Neural cell (in vitro differentiated cells): ENCODE data around the gene NPPA. TPM values are rescaled to one million over a fixed set of nuclear protein-coding genes. Genes with fewer than 3 reads are reported as not detected.

Experiments
- H2AFZ ChIP-seq: fragments of 200-600, 300-800 bp; sonication (generic), shearing (Covaris generic); 2 replicates; pipeline ENCODE4 v1.6.0; 2014; ENCODE audit warnings: low read depth, mild to moderate bottlenecking, antibody characterized with exemption, low read length, moderate library complexity
- H3F3A ChIP-seq: fragments of 200-600 bp; shearing (Covaris generic); 2 replicates; pipeline ENCODE4 v1.6.1; 2016; ENCODE audit warnings: mild to moderate bottlenecking, moderate library complexity, mixed read lengths, antibody characterized with exemption, low read length; ENCODE audit not compliant: insufficient read depth, poor library complexity, severe bottlenecking
- H3K27ac ChIP-seq: fragments of 200-600, 300-800 bp; sonication (generic), shearing (Covaris generic); 2 replicates; pipeline ENCODE4 v1.5.1; 2014; ENCODE audit warnings: mild to moderate bottlenecking, low read length, moderate library complexity
- H3K27me3 ChIP-seq: fragments of 300-800, 200-600 bp; sonication (generic), shearing (Covaris generic); 2 replicates; pipeline ENCODE4 v1.6.0; 2014; ENCODE audit warnings: mild to moderate bottlenecking, low read depth, low read length, moderate library complexity; ENCODE audit not compliant: insufficient read depth
- H3K36me3 ChIP-seq: fragments of 300-800, 200-600 bp; sonication (generic), shearing (Covaris generic); 2 replicates; pipeline ENCODE4 v1.5.1; 2014; ENCODE audit warnings: mild to moderate bottlenecking, antibody characterized with exemption, low read length, moderate library complexity; ENCODE audit not compliant: insufficient read depth
- H3K4me2 ChIP-seq: fragments of 300-800, 200-600 bp; sonication (generic), shearing (Covaris generic); 2 replicates; pipeline ENCODE4 v1.6.0; 2014; ENCODE audit warnings: mild to moderate bottlenecking, low read length
- H3K4me3 ChIP-seq: fragments of 300-800, 200-600 bp; sonication (generic), shearing (Covaris generic); 2 replicates; pipeline ENCODE4 v1.5.1; 2014; ENCODE audit warnings: mild to moderate bottlenecking, low read length, moderate library complexity
- H3K79me2 ChIP-seq: fragments of 200-600 bp; shearing (Covaris generic); replicated peaks from 2 replicates; pipeline ENCODE4 v1.6.0; 2014; ENCODE audit warnings: mild to moderate bottlenecking, low read length, moderate library complexity; ENCODE audit not compliant: insufficient read depth
- H3K9ac ChIP-seq: fragments of 300-800, 200-600 bp; sonication (generic), shearing (Covaris generic); 2 replicates; pipeline ENCODE4 v1.6.1; 2016; ENCODE audit warnings: mild to moderate bottlenecking, low read length, mixed read lengths
- H3K9me2 ChIP-seq: fragments of 200-600 bp; shearing (Covaris generic); 2 replicates; pipeline ENCODE4 v1.6.1; 2016; ENCODE audit warnings: mild to moderate bottlenecking, low read length, mixed read lengths; ENCODE audit not compliant: insufficient read depth
- H3K9me3 ChIP-seq: fragments of 200-600, 300-800 bp; sonication (generic), shearing (Covaris generic); 2 replicates; pipeline ENCODE4 v1.6.1; 2016; ENCODE audit warnings: mild to moderate bottlenecking, mixed run types, low read length, moderate library complexity, mixed read lengths
- H4K20me1 ChIP-seq: fragments of 200-600 bp; shearing (Covaris generic); 2 replicates; pipeline ENCODE4 v1.6.1; 2016; ENCODE audit warnings: mild to moderate bottlenecking, mixed run types; ENCODE audit not compliant: insufficient read depth
- EP300 ChIP-seq: fragments of 450-650 bp; conservative IDR thresholded peaks from 2 replicates; pipeline ENCODE4 v1.6.1; 2014; ENCODE audit warnings: antibody characterized with exemption, mild to moderate bottlenecking, moderate library complexity; ENCODE audit not compliant: poor library complexity, severe bottlenecking
- EZH2 ChIP-seq: fragments of 200-600, 300-800 bp; shearing (Covaris generic), sonication (generic); IDR thresholded peaks from 2 replicates; pipeline ENCODE4 v1.6.1; 2014; ENCODE audit warnings: antibody characterized with exemption, low read length, borderline replicate concordance, mild to moderate bottlenecking; ENCODE audit not compliant: insufficient read depth, poor library complexity, severe bottlenecking
- MXI1 ChIP-seq: fragments of 450-650 bp; conservative IDR thresholded peaks from 2 replicates; pipeline ENCODE4 v1.6.1; 2014; ENCODE audit warnings: antibody characterized with exemption, mild to moderate bottlenecking; ENCODE audit not compliant: poor library complexity, severe bottlenecking
- POLR2AphosphoS5 ChIP-seq: IDR thresholded peaks from 2 replicates; pipeline ENCODE4 v1.6.1; 2012
- RAD21 ChIP-seq: fragments of 450-650 bp; conservative IDR thresholded peaks from 2 replicates; pipeline ENCODE4 v1.6.1; 2014; ENCODE audit warnings: antibody characterized with exemption, mild to moderate bottlenecking, moderate library complexity
- SMC3 ChIP-seq: fragments of 450-650 bp; conservative IDR thresholded peaks from 2 replicates; pipeline ENCODE4 v1.6.1; 2014; ENCODE audit warnings: antibody characterized with exemption, mild to moderate bottlenecking, moderate library complexity; ENCODE audit not compliant: poor library complexity
- TAF1 ChIP-seq: IDR thresholded peaks from 2 replicates; pipeline ENCODE4 v1.6.1; 2012; ENCODE audit warnings: low read depth
- polyA plus RNA-seq: library from polyadenylated mRNA; depleted of rRNA; stranded (reverse); fragments of >200 nt; gene quantifications from 2 replicates; pipeline ENCODE4 v1.2.3, GENCODE V29; 2014
- TF ChIP-seq, protein P1 (sequence below): fragments of 450-650 bp; IDR thresholded peaks from 2 replicates; pipeline ENCODE4 v1.5.1; 2014; ENCODE audit warnings: antibody characterized with exemption, mild to moderate bottlenecking, moderate library complexity; ENCODE audit not compliant: poor library complexity, severe bottlenecking
- TF ChIP-seq, protein P2 (sequence below): IDR thresholded peaks from 2 replicates; pipeline ENCODE4 v1.6.1; 2012; ENCODE audit warnings: borderline replicate concordance

Gene NPPA
- polyA plus RNA-seq, 1 donor from 2014 or later, result not detected

DNA sequence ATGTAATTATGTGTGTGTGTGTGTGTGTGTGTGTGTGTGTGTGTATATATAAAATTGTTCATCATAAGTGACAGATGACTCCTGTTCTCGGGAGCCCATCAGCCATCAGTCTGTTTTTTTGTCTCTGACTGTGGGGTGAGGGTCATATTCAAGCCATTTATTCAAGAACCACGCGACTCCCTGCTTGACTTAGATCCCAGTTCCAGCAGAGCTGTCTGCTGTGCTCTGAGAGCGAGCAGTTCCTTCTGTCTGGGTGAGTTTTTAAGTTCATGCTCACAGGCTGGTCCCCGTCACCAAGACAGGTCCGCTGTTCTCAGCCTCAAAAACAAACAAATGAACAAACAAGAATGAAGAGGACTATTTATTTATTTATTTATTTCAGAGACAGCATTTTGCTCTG lies 29.5 kb upstream of the NPPA start:
- Histone ChIP-seq H3K9ac (no peak overlapping the region), H3K27me3 (no peaks in the 10 kb centered on the region), H3K9me2 (no peaks in the 10 kb centered on the region), H3K9me3 (no peaks in the 10 kb centered on the region), H3F3A (no peaks in the 10 kb centered on the region), H3K36me3 (no peaks in the 10 kb centered on the region), H3K79me2 (no peaks in the 10 kb centered on the region), H3K27ac (no peak overlapping the region), H2AFZ (no peak overlapping the region), H3K4me3 (no peak overlapping the region), H4K20me1 (no peaks in the 10 kb centered on the region), H3K4me2 (no peak overlapping the region)
- TF ChIP-seq EP300 (no peak), EZH2 (no peak), RAD21 (no peak), SMC3 (no peak), POLR2AphosphoS5 (no peak), TAF1 (no peak), MXI1 (no peak)
- TF ChIP-seq, protein P1, sequence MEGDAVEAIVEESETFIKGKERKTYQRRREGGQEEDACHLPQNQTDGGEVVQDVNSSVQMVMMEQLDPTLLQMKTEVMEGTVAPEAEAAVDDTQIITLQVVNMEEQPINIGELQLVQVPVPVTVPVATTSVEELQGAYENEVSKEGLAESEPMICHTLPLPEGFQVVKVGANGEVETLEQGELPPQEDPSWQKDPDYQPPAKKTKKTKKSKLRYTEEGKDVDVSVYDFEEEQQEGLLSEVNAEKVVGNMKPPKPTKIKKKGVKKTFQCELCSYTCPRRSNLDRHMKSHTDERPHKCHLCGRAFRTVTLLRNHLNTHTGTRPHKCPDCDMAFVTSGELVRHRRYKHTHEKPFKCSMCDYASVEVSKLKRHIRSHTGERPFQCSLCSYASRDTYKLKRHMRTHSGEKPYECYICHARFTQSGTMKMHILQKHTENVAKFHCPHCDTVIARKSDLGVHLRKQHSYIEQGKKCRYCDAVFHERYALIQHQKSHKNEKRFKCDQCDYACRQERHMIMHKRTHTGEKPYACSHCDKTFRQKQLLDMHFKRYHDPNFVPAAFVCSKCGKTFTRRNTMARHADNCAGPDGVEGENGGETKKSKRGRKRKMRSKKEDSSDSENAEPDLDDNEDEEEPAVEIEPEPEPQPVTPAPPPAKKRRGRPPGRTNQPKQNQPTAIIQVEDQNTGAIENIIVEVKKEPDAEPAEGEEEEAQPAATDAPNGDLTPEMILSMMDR, result no peak
- TF ChIP-seq, protein P2, sequence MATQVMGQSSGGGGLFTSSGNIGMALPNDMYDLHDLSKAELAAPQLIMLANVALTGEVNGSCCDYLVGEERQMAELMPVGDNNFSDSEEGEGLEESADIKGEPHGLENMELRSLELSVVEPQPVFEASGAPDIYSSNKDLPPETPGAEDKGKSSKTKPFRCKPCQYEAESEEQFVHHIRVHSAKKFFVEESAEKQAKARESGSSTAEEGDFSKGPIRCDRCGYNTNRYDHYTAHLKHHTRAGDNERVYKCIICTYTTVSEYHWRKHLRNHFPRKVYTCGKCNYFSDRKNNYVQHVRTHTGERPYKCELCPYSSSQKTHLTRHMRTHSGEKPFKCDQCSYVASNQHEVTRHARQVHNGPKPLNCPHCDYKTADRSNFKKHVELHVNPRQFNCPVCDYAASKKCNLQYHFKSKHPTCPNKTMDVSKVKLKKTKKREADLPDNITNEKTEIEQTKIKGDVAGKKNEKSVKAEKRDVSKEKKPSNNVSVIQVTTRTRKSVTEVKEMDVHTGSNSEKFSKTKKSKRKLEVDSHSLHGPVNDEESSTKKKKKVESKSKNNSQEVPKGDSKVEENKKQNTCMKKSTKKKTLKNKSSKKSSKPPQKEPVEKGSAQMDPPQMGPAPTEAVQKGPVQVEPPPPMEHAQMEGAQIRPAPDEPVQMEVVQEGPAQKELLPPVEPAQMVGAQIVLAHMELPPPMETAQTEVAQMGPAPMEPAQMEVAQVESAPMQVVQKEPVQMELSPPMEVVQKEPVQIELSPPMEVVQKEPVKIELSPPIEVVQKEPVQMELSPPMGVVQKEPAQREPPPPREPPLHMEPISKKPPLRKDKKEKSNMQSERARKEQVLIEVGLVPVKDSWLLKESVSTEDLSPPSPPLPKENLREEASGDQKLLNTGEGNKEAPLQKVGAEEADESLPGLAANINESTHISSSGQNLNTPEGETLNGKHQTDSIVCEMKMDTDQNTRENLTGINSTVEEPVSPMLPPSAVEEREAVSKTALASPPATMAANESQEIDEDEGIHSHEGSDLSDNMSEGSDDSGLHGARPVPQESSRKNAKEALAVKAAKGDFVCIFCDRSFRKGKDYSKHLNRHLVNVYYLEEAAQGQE, result no peak

DNA sequence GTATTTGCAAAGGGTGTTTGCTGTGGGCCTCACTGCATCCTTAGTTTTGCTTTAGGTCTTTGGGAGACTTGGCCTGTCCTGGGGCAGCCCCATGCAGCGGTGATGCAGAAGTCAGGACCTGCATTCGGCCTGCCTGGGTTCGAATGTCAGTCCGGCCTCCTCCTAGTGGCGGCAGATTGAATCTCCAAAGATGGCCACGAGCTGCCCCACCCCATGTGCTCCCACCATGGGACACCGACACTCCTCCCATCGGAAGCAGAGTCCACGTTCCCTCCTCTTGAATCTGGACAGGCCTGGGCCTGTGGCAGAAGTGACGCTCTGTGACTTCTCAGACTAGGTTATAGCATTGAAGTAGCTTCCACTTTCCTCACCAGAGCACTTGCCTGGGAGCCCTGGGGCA lies 27.5 kb upstream of the NPPA start:
- no peaks in the 10 kb centered on the region for H3K9me2 ChIP-seq
- no peaks in the 10 kb centered on the region for H3K36me3 ChIP-seq
- H3K4me2 ChIP-seq, result no peak overlapping the region
- H3K79me2 ChIP-seq, result no peaks in the 10 kb centered on the region
- H3K4me3 ChIP-seq, result no peak overlapping the region
- H3F3A ChIP-seq, result no peaks in the 10 kb centered on the region
- H4K20me1 ChIP-seq, result no peaks in the 10 kb centered on the region
- H2AFZ ChIP-seq, result no peak overlapping the region
- H3K27ac ChIP-seq, result no peak overlapping the region
- TF ChIP-seq RAD21 (no peak), TAF1 (no peak), EP300 (no peak), MXI1 (no peak), EZH2 (no peak)
- TF ChIP-seq, protein P2, result no peak
- H3K9ac ChIP-seq, result no peak overlapping the region
- H3K27me3 ChIP-seq, result no peaks in the 10 kb centered on the region
- no peaks in the 10 kb centered on the region for H3K9me3 ChIP-seq
